SK-N-DZ (cell line): ENCODE data around the gene AHNAK.

Source experiments
- DNase-seq: peaks from one replicate; pipeline ENCODE4 v3.0.0-alpha.2; 2015; ENCODE audit warnings: low spot score

The AHNAK gene

GRCh38 chr11:62435846-62436660 is 110.6 kb downstream of the AHNAK start:
- no peak for DNase-seq

GRCh38 chr11:62433904-62434276 is 112.7 kb downstream of the AHNAK start:
- no peak for DNase-seq

- DNase-seq: no peak
Measured at GRCh38 chr11:62433141-62433903, 113.3 kb downstream of the AHNAK start.

GRCh38 chr11:62432695-62433094 is 113.9 kb downstream of the AHNAK start:
- no peak for DNase-seq

- DNase-seq: no peak
Measured at GRCh38 chr11:62431171-62431901, 115.3 kb downstream of the AHNAK start.

GRCh38 chr11:62430425-62430824 is 116.2 kb downstream of the AHNAK start:
- no peak for DNase-seq

- peak; percentile 91 for DNase-seq
Measured at GRCh38 chr11:62428871-62429560, 117.6 kb downstream of the AHNAK start.

- DNase-seq: peak; percentile 37
Measured at GRCh38 chr11:62427630-62428233, 118.9 kb downstream of the AHNAK start.

GRCh38 chr11:62423012-62423411 is 123.6 kb downstream of the AHNAK start:
- no peak for DNase-seq

GRCh38 chr11:62421996-62422395 is 124.6 kb downstream of the AHNAK start:
- no peak for DNase-seq

GRCh38 chr11:62420882-62421281 is 125.7 kb downstream of the AHNAK start:
- no peak for DNase-seq

- DNase-seq: no peak
Measured at GRCh38 chr11:62419943-62420342, 126.7 kb downstream of the AHNAK start.

- DNase-seq: no peak
Measured at GRCh38 chr11:62419314-62419929, 127.2 kb downstream of the AHNAK start.

- no peak for DNase-seq
Measured at GRCh38 chr11:62418733-62419132, 127.9 kb downstream of the AHNAK start, which contains the start of gene SCGB1A1. Gene SCGB1A1, plus strand, starts transcription at chr11:62419033. Its CDS starts 63 bp downstream, at chr11:62419096.

GRCh38 chr11:62418136-62418535 is 128.5 kb downstream of the AHNAK start:
- no peak for DNase-seq

- no peak for DNase-seq
Measured at GRCh38 chr11:62416596-62416995, 130.0 kb downstream of the AHNAK start.

GRCh38 chr11:62413060-62413696 is 133.4 kb downstream of the AHNAK start:
- DNase-seq: no peak

- no peak for DNase-seq
Measured at GRCh38 chr11:62411524-62411923, 135.1 kb downstream of the AHNAK start.

- DNase-seq: no peak
Measured at GRCh38 chr11:62410972-62411371, 135.6 kb downstream of the AHNAK start.

- no peak for DNase-seq
Measured at GRCh38 chr11:62409831-62410230, 136.8 kb downstream of the AHNAK start.
